Epithelial cell of proximal tubule (primary cell): ENCODE data around the gene ZNF148. TPM values are rescaled to one million over a fixed set of nuclear protein-coding genes. Genes with fewer than 3 reads are reported as not detected.

Experiments used
- DNase-seq: peaks from one replicate; pipeline ENCODE4 v3.0.0-alpha.2; 2011; ENCODE audit warnings: low read depth
- H3K4me3 ChIP-seq: 2 replicates; pipeline ENCODE4 v1.5.1; 2011; ENCODE audit warnings: low read depth, mild to moderate bottlenecking, low read length
- CTCF ChIP-seq: conservative IDR thresholded peaks from 2 replicates; pipeline ENCODE4 v1.5.1; 2012; ENCODE audit warnings: low read depth, mild to moderate bottlenecking, low read length
- total RNA-seq: library from RNA; depleted of rRNA; stranded (reverse); fragments of >200 nt; gene quantifications from 2 replicates; pipeline ENCODE4 v1.2.3, GENCODE V29; 2015

ZNF148 gene
- total RNA-seq, 1 donor from 2014 or later, result 16.3 TPM

GRCh38 chr3:125267460-125267859 is 107.7 kb downstream of the ZNF148 start:
- no peak overlapping the region for H3K4me3 ChIP-seq
- TF ChIP-seq CTCF, result no peak
- no peak for DNase-seq

DNA sequence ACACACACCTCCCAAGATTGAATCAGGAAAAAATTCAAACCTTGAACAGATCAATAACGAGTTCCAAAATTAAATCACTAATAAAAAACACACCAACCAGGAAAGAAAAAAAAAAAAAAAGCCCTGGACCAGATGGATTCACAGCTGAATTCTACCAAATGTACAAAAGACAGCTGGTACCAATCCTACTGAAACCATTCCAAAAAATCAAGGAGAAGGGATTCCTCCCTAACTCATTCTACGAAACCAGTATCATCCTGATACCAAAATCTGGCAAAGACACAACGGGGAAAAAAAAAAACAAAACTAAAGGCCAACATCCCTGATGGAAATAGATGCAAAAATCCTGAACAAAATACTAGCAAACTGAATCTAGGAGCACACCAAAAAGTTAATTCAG is 108.2 kb downstream of the ZNF148 start:
- no peak for DNase-seq
- H3K4me3 ChIP-seq, result no peak overlapping the region
- no peak for TF ChIP-seq CTCF

DNA sequence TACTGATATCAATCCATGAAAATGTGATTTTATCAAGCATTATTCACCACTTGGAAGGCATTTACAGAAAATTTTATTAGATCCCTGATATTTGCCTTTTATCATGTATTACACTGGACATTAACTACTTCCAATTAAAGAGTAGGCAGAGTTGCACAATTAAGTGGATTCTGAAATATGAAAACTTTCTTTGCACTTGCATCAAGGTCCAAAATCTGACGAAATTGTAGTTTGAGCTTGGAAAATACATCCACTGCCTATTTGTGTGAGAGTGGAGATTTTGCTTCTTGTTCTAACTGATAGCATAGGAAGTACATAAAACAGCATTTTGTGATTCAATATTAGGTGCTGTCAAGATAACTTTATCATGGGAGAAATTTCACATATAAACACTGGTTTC is 113.0 kb downstream of the ZNF148 start:
- no peak for DNase-seq
- no peak overlapping the region for H3K4me3 ChIP-seq
- TF ChIP-seq CTCF, result no peak

DNA sequence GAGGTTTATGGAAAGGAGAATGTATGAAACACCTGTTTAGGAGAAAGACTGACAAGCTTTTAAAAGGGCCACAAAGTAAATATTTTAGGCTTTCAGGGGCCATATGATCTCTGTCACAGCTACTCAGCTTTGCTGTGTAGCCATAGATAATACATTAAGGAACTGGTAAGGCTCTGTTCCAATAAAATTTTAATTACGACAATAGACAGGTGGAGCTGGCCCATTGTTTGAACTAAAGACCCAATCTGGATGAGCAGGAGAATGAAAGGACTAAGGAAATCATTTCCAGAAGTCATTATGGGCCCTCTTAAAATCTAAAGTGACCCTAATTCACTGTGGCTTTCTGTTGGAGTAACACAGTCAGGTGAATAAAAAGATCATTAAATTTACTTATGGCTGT is 114.1 kb downstream of the ZNF148 start:
- H3K4me3 ChIP-seq, result no peak overlapping the region
- DNase-seq, result no peak
- TF ChIP-seq CTCF, result no peak

- no peak for DNase-seq
- H3K4me3 ChIP-seq, result no peak overlapping the region
- no peak for TF ChIP-seq CTCF
These were observed 115.0 kb downstream of the ZNF148 start for GRCh38 chr3:125260158-125260557.

GRCh38 chr3:125257536-125257935 is 117.6 kb downstream of the ZNF148 start:
- DNase-seq, result no peak
- no peak for TF ChIP-seq CTCF
- H3K4me3 ChIP-seq, result no peak overlapping the region

DNA sequence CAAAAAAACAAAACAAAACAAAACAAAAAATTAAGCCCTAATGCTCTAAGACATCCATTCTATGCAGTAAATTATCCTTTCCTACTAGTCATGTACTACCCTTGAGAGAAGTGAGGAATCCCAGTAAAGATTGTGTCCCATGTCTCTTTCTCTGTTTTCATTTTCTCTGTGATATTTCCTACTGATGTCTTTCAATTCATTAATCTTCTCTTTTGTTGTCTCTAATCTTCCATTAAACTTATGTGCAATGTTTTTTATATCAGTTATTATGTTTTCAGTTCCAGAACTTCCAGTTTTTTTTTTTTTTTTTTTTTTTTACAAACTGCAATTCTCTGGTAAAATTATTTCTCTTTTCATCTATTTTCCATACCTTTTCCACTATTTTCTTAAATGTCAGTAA is 118.5 kb downstream of the ZNF148 start:
- no peak for TF ChIP-seq CTCF
- H3K4me3 ChIP-seq, result no peak overlapping the region
- DNase-seq, result no peak
